Upper lobe of left lung (tissue), 4 donors: ENCODE measurements around the gene ICE2.

ENCODE experiments used
- CTCF ChIP-seq, 6 experiments: fragments of 450-650 bp in 4 of 6; fragments of 200-600 bp in 2 of 6; sonication (generic) in 2 of 6; IDR thresholded peaks; one replicate each; pipeline ENCODE4 v1.5.1; 2016 to 2019; ENCODE audit warnings: antibody characterized with exemption in 6 of 6
- POLR2A ChIP-seq, 4 donors: fragments of 450-650 bp; IDR thresholded peaks; one replicate each; pipeline ENCODE4 v1.5.1; 2016 to 2017; ENCODE audit warnings: antibody characterized with exemption in 4 of 4, mild to moderate bottlenecking in 2 of 4
- POLR2AphosphoS5 ChIP-seq, 2 donors: sonication (generic); formaldehyde crosslinking; IDR thresholded peaks; one replicate each; pipeline ENCODE4 v1.5.1; 2017; ENCODE audit warnings: antibody characterized with exemption in 2 of 2

DNA sequence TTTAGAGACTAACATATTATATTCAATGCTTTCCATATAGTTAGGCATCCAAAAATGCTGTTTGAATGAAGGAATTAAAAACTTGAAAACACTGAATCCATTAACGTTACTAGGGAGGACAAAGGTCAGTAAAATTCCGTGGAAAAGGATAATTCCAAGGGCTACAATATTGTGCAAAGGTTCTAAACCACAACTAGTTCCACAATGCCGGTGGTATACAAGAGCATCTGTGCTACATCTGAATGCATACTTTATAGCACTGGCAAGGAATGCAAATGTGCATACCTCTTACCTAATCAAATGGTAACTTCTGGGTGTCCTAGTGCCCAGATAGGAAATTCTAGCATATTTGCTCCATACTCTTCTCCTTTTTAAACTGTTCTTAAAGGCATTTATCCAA lies 2.2 kb downstream of the ICE2 start:
- TF ChIP-seq POLR2A (IDR thresholded peaks at IDR 0.05), result no peak
- TF ChIP-seq CTCF (IDR thresholded peaks at IDR 0.05), result no peak
- TF ChIP-seq POLR2AphosphoS5 (IDR thresholded peaks at IDR 0.05), result no peak
